ENCODE data around the gene PDCD1LG2.

DNA sequence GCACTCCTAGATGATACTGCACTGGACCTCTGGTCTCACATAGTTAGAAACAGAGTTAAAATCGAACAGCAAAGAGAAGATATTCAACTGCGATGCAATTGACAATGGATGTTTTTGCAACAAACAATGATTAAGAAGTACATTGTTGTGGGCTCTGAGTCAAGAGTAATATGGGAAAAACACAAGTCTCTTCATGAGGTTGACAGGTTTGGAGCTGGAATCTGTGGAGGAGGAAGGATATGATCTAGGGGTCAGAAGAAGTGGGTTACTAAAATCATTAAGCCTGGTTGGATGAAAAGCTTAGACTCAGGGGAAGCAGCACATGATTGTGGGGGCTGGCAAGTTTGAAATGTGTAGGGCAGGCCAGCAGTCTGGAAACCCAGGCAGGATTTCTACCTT lies 53.1 kb downstream of the PDCD1LG2 start:
- TF ChIP-seq, protein P1, sequence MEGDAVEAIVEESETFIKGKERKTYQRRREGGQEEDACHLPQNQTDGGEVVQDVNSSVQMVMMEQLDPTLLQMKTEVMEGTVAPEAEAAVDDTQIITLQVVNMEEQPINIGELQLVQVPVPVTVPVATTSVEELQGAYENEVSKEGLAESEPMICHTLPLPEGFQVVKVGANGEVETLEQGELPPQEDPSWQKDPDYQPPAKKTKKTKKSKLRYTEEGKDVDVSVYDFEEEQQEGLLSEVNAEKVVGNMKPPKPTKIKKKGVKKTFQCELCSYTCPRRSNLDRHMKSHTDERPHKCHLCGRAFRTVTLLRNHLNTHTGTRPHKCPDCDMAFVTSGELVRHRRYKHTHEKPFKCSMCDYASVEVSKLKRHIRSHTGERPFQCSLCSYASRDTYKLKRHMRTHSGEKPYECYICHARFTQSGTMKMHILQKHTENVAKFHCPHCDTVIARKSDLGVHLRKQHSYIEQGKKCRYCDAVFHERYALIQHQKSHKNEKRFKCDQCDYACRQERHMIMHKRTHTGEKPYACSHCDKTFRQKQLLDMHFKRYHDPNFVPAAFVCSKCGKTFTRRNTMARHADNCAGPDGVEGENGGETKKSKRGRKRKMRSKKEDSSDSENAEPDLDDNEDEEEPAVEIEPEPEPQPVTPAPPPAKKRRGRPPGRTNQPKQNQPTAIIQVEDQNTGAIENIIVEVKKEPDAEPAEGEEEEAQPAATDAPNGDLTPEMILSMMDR (IDR thresholded peaks at IDR 0.05): no peak
- TF ChIP-seq POLR2AphosphoS5 (IDR thresholded peaks at IDR 0.05): no peak
